Activated T-helper 9 cell treated with anti-CD3 and anti-CD28 coated beads, Interleukin-2, amount 50 U/mL, for 16 hours (primary cell): ENCODE measurements around the gene ANKRD9.
A peak's percentile ranks its signal among the peaks of the same experiment; 100 is the strongest.

Experiments
- DNase-seq: peaks from one replicate; pipeline ENCODE4 v3.0.0-alpha.2; 2020; ENCODE audit warnings: low read depth

ANKRD9 gene

GRCh38 chr14:102512793-102513300 is 3.3 kb upstream of the ANKRD9 start:
- DNase-seq, result no peak

GRCh38 chr14:102511538-102511937 is 2.0 kb upstream of the ANKRD9 start:
- no peak for DNase-seq

- no peak for DNase-seq
These were observed 1.3 kb upstream of the ANKRD9 start for GRCh38 chr14:102510616-102511520.

GRCh38 chr14:102508774-102509745 is 516 bp downstream of the ANKRD9 start:
- peak; percentile 21 for DNase-seq

GRCh38 chr14:102508410-102508773 is 1.2 kb downstream of the ANKRD9 start:
- DNase-seq, result no peak

GRCh38 chr14:102507857-102508312 is 1.7 kb downstream of the ANKRD9 start:
- DNase-seq, result no peak

- DNase-seq, result no peak
These were observed 2.3 kb downstream of the ANKRD9 start for GRCh38 chr14:102507081-102507856.

- DNase-seq, result no peak
These were observed 3.0 kb downstream of the ANKRD9 start for GRCh38 chr14:102506626-102506925.

- DNase-seq, result no peak
These were observed 3.6 kb downstream of the ANKRD9 start for GRCh38 chr14:102505775-102506625.

GRCh38 chr14:102505000-102505619 is 4.5 kb downstream of the ANKRD9 start:
- DNase-seq, result no peak

GRCh38 chr14:102504328-102504999 is 5.1 kb downstream of the ANKRD9 start:
- DNase-seq, result no peak

- DNase-seq, result no peak
These were observed 5.8 kb downstream of the ANKRD9 start for GRCh38 chr14:102503641-102504327.

- DNase-seq, result no peak
These were observed 7.0 kb downstream of the ANKRD9 start for GRCh38 chr14:102502571-102502970.

GRCh38 chr14:102501751-102502315 is 7.7 kb downstream of the ANKRD9 start:
- no peak for DNase-seq

- no peak for DNase-seq
These were observed 8.9 kb downstream of the ANKRD9 start for GRCh38 chr14:102500713-102501112.

GRCh38 chr14:102500158-102500662 is 9.4 kb downstream of the ANKRD9 start:
- DNase-seq, result no peak

GRCh38 chr14:102499401-102500157 is 10.0 kb downstream of the ANKRD9 start:
- DNase-seq, result no peak
